GM23338 (cell line): Measurements from ENCODE around the gene OPTC.

Experiments
- CTCF ChIP-seq, 2 experiments: fragments of 200-600 bp in 1 of 2; sonication (generic) in 1 of 2; conservative IDR thresholded peaks; 2 replicates each; pipeline versions ENCODE4 v1.5.1 to v1.6.1; 2016 to 2017; ENCODE audit warnings: antibody characterized with exemption in 2 of 2, low read depth in 2 of 2, mild to moderate bottlenecking in 2 of 2, moderate library complexity in 1 of 2
- EZH2 ChIP-seq: fragments of 200-600 bp; sonication (generic); IDR thresholded peaks from one replicate; pipeline ENCODE4 v1.8.0; 2017; ENCODE audit warnings: antibody characterized with exemption, mild to moderate bottlenecking, low read depth; ENCODE audit not compliant: unreplicated experiment
- POLR2AphosphoS5 ChIP-seq: IDR thresholded peaks from 2 replicates; pipeline ENCODE4 v1.6.1; 2016; ENCODE audit warnings: antibody characterized with exemption, low read depth
- REST ChIP-seq: IDR thresholded peaks from one replicate; pipeline ENCODE4 v1.6.1; 2018; ENCODE audit warnings: antibody characterized with exemption; ENCODE audit not compliant: unreplicated experiment
- ZNF114 ChIP-seq: fragments of 250-450 bp; sonication (Bioruptor Pico); IDR thresholded peaks from 2 replicates; pipeline ENCODE4 v1.5.0; 2020; ENCODE audit warnings: mild to moderate bottlenecking, moderate library complexity

GRCh38 chr1:203523667-203524066, 29.7 kb downstream of the OPTC start:
- TF ChIP-seq CTCF (conservative IDR thresholded peaks at IDR 0.05; ENCODE audit: low read depth in 2 of 2) (no peak), EZH2 (no peak), REST (no peak), ZNF114 (no peak), POLR2AphosphoS5 (no peak)
